ENCODE results near the gene ANAPC16.
"Not testable (repeated sequence)": the region's sequence is repeated elsewhere in the genome, so short reads cannot be mapped to it uniquely, and the experiment has no call there.

GRCh38 chr10:72249176-72249862 is 33.5 kb downstream of the ANAPC16 start:
- TF ChIP-seq POLR2A (IDR thresholded peaks at IDR 0.05; ENCODE audit: low read depth, low read length); TAF1 (IDR thresholded peaks at IDR 0.05; ENCODE audit: borderline replicate concordance, low read depth, low read length); POLR2AphosphoS5 (IDR thresholded peaks at IDR 0.05; ENCODE audit: low read depth, low read length): not testable (repeated sequence)
